Activated CD4-positive, alpha-beta T cell treated with anti-CD3 and anti-CD28 coated beads, Interleukin-2, amount 50 U/mL, for 48 hours (primary cell): ENCODE results near the gene POLR2E.
"Not testable (repeated sequence)": the region's sequence is repeated elsewhere in the genome, so short reads cannot be mapped to it uniquely, and the experiment has no call there.

Experiments used
- DNase-seq, 2 experiments: peaks; one replicate each; pipeline ENCODE4 v3.0.0-alpha.2; 2020

Gene POLR2E

GRCh38 chr19:1094978-1095701 is at the start of gene POLR2E:
POLR2E (minus strand) TSS chr19:1095375; CDS start chr19:1095315, 60 bp downstream.
- peak; percentile 97 for DNase-seq

- no peak for DNase-seq
These were observed 49.6 kb upstream of the POLR2E start for GRCh38 chr19:1144741-1145140.

DNA sequence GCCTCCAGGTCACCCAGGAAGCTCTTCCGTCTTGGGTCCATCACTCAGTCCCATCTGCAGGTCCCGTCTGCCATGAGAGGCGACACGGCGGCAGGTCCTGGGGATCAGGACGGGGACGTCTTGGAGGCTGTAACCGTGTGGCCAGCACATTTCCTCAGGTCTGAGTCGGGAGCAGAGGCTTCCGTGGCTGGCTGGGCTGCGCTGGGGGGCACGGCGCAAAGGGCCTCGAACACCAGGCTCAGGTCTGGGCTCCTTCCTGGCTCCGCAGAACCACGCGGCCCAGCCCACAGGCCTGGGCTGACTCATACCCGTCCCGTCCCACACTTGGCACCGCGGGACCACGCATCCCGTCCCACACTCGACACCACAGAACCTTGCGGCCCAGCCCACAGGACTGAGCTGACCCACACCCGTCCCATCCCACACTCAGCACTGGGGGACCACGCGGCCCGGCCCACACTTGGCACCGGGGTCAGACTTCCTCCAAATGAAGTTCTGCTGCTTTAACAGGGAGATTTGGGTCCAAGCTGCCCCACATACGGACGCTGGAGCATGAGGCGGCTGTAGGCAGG is 48.7 kb upstream of the POLR2E start:
- no peak for DNase-seq

GRCh38 chr19:1141944-1142343 is 46.8 kb upstream of the POLR2E start:
- DNase-seq = no peak

- no peak for DNase-seq
These were observed 45.3 kb upstream of the POLR2E start for GRCh38 chr19:1140272-1141027.

DNA sequence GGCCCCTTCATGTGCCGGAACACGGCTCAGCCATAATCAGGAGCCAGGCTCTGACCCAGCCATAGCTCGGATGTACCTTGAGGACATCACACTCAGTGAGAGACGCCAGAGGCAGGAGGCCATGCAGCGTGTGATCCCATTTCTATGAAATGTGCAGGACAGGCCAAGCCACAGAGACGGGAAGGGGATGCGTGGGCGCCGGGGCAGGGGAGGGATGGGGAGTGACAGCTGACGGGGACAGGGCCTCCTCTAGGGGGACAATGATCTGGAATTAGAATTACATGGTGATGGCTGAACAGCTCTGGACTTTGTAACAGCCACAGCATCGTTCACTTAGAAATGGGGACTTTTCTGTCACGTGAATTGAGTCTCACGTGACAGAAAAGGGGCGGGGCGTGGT is 44.0 kb upstream of the POLR2E start:
- DNase-seq = no peak

DNA sequence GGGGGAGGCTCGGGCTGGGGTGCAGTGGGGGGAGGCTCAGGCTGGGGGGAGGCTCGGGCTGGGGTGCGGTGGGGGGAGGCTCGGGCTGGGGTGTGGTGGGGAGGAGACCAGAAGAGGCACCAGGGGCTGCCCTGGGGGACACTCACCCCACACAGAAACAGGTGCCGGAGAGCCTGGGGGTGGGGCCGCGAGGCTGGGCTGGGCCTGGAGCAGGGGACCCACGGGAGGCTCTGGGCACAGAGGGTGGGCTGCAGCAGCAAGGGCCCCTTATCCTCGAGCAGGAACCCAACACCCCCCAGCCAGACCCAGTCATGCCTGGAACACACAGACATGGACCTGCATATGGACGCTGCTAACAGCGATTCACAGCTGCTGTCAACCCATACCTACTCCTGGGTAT is 42.9 kb upstream of the POLR2E start:
- DNase-seq = no peak

DNA sequence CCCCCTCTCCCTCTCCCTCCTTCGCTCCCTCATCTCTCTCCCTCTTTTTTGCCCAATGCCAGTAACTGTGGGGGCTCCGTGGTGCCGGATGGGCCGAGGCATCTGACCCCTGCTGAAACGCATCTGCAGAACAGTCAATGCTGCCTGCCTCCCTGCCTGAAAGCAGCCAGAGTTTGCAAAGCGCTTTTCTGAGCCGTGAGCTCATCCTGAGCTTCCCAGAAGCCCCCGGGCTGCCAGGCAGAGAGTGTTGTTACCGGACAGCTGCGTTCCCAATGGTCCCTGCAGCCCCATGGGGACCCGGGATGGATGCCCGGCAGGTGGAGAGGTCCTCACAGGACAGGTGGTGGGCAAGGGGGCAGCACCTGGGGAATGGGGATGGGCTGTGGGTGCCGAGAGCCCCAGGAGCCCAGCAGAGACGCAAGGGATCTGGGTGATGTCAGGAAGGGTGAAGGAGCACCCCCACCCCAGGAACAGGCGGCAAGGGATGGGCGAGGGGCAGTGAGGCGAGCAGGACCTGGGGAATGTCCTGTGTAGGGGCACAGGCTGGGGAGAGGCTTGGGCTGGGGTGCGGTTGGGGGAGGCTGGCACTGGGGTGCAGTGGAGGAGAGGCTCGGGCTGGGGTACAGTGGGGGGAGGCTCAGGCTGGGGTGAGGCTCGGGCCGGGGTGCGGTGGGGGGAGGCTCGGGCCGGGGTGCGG is 41.6 kb upstream of the POLR2E start:
- DNase-seq = no peak

GRCh38 chr19:1136201-1136600 is 41.0 kb upstream of the POLR2E start:
- DNase-seq = no peak

DNA sequence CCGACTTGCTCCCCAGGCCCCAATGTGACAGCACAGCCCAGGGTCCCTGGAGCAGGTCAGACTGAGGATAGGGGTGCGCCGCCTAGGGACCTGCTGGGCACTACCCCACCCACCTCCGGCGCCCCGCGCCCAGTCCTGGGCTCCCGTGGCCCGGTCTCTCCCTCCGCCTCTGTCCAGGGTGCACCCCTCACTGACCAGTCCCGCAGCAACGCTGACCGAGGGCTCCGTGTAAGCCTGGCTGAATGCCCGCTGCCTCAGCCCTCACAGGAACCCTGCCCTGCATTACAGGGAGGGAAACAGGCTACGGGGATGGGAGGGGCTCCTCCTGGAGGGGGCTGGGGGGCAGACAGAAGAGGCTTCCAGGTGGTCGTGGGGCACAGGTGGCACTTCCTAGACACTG is 40.3 kb upstream of the POLR2E start:
- DNase-seq = no peak

GRCh38 chr19:1134431-1134830 is 39.3 kb upstream of the POLR2E start:
- DNase-seq = no peak

DNA sequence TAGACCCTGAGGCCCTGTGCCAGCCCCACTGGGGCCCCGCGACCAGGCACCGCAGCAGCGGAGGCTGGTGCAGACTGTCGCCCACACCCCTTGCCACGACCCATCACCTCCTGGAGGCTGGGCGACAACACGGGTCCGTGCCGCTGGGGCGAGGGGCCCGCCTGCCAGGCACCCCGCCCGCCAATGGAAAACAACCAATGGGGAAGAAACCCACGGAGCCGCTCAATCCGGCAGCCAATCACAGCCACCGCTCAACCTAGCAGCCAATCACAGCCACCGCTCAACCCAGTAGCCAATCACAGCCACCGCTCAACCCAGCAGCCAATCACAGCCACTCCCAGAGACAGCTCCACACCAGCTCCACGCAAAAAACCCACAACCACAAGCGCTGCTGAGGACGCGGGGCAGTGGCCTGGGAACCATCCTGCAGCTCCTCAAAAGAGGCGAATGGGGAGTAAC is 38.3 kb upstream of the POLR2E start:
- DNase-seq = peak; percentile 84 to 88

GRCh38 chr19:1132552-1133383 is 37.6 kb upstream of the POLR2E start:
- DNase-seq = peak in 1 of 2 experiments; percentile 61

- peak; percentile 91 to 92 for DNase-seq
These were observed 36.8 kb upstream of the POLR2E start for GRCh38 chr19:1131718-1132551.

DNA sequence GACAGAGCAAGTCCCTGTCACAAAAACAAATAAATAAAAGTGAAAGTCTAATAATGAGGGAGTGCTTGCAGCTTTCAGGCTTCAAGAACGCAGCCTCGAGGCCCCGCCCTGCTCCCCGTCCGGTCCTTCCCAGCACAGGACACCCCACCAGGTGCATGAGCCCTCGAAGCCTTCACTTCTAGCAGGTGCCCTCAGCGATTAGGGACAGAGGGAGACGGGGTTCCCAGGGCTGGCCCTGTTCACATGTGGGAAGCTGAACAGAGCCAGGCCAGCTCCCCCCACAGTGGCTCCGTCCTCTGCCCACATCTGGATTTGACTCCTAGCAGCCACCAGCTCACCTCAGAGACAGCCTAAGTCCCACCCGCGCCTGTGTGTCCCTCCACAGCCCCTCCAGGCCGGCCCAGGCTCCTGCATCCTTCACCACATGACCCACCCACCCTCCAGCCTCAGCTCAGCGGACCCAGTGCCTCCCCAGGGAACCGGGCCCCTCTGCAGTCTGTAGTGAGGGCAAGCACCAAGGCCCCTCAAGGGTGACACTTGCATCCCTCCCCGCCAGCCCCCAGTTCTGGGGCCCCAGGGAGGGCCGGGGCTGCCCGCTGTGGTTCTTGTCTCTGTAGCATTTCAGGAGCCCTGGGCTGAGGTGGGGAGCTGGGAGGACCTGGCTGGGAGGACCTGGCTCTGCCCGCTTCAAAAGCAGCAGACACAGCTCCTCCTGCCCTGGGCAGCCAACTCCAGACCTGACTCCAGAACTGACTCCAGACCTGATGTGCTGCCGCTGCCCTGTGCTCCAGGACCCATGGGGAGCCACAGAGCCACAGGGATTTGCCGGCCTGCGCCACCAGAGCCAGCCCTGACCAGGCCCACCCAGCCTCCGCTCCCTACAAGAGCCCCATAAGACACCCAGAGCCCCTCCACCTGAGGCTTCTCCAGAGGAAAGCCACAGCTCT is 35.9 kb upstream of the POLR2E start:
- DNase-seq = peak; percentile 61 to 68

DNA sequence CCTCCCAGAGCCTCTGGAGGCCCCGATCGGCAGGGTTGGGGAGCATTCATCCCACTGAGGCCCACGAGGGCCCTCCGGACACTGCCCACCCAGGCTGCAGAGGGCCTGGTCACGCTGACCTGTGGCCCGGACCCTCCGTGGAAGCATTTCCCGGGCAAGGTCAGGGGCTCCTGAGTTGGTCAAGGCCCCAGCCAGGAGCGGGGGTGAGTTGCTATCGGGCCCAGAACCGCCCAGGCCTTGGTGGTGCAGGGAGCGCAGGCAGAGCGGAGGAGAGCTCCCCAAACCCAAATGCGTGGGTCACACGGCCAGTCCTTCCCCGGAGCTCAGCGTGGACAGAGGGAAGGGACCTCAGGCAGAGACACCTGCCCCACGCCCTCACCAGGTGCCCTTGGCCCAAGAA is 34.4 kb upstream of the POLR2E start:
- no peak for DNase-seq

DNA sequence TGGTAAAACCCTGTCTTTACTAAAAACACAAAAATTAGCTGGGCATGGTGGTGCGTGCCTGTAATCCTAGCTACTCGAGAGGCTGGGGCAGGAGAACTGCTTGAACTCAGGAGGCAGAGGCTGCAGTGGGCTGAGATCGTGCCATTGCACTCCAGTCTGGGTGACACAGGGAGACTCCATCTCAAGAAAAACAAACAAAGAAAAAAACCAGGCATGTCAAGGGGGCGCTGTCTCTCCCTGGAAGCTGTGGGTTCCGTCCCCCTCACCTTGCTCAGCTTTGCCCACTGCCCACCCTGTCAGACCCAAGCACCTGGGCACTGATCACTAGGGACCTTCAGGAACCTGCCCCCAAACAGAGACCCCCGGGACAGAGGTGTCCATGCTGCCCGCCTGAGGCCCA is 33.9 kb upstream of the POLR2E start:
- not testable (repeated sequence) for DNase-seq

DNA sequence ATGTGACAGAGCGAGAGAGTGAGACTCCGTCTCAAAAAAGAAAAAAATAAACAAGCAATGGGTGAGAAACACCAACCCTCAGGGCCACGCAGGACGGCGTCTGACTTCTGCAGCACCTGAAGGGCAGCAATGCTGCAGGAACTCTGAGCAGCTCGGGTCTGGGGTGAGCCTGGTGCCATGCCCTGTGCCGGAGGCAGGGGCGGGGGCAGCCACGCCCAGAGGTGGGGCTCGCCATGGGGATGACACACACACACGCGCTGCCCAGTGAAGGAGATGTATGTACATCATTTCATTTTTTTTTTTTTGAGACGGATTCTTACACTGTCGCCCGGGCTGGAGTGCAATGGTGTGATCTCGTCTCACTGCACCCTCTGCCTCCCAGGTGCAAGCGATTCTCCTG is 32.9 kb upstream of the POLR2E start:
- no peak for DNase-seq

GRCh38 chr19:1126984-1127760 is 32.0 kb upstream of the POLR2E start:
- DNase-seq = no peak
